Gastrocnemius medialis (tissue), 4 donors: ENCODE data around the gene HM13. TPM values are rescaled to one million over a fixed set of nuclear protein-coding genes. Genes with fewer than 3 reads are reported as not detected.

Experiments used
- ATAC-seq, 2 donors: fragments of 150-250 bp; one replicate each; pipeline ENCODE4 v1.9.1; 2016
- DNase-seq, 2 donors: peaks; one replicate each; pipeline ENCODE4 v3.0.0-alpha.2; 2019
- H3K27ac ChIP-seq, 4 donors: fragments of 200-600 bp; sonication (generic); 1 replicate in 1 of 4; 2 replicates in 3 of 4; pipeline ENCODE4 v1.5.1; 2016 to 2018; ENCODE audit warnings: mild to moderate bottlenecking in 2 of 4, moderate library complexity in 1 of 4
- H3K27me3 ChIP-seq, 3 donors: fragments of 200-600 bp; sonication (generic) in 2 of 3; 1 replicate in 1 of 3; 2 replicates in 2 of 3; pipeline versions ENCODE4 v1.5.1 to v1.6.0; 2016 to 2019; ENCODE audit warnings: mild to moderate bottlenecking in 1 of 3, moderate library complexity in 1 of 3
- H3K36me3 ChIP-seq, 2 donors: fragments of 200-600 bp; sonication (generic) in 1 of 2; one replicate each; pipeline ENCODE4 v1.5.1; 2017 to 2018
- H3K4me1 ChIP-seq, 2 donors: fragments of 200-600 bp; sonication (generic) in 1 of 2; one replicate each; pipeline ENCODE4 v1.5.1; 2016 to 2017; ENCODE audit warnings: mild to moderate bottlenecking in 2 of 2
- H3K4me3 ChIP-seq, 4 donors: fragments of 200-600 bp; sonication (generic) in 3 of 4; 1 replicate in 1 of 4; 2 replicates in 3 of 4; pipeline ENCODE4 v1.5.1; 2016 to 2019; ENCODE audit warnings: mild to moderate bottlenecking in 2 of 4
- H3K9me3 ChIP-seq, 3 donors: fragments of 200-600 bp; sonication (generic) in 2 of 3; 1 replicate in 1 of 3; 2 replicates in 2 of 3; pipeline ENCODE4 v1.5.1; 2016 to 2019
- POLR2A ChIP-seq, 2 donors: fragments of 450-650 bp; IDR thresholded peaks; one replicate each; pipeline ENCODE4 v1.6.1; 2017; ENCODE audit warnings: antibody characterized with exemption in 2 of 2, mild to moderate bottlenecking in 2 of 2, moderate library complexity in 2 of 2
- in situ Hi-C, 4 donors: fragments of 200-750 bp; cut with MboI; loops; one replicate each; pipeline versions ENCODE4 v1.15.0 to v1.8.0; 2017; ENCODE audit warnings: low sequenced_read_pairs in 4 of 4
- intact Hi-C: fragments of 100-400 bp; cut with DNase I; formaldehyde crosslinking; loops from one replicate; pipeline ENCODE4 v1.15.1; 2023; ENCODE audit warnings: low total_unique reads
- total RNA-seq, 4 donors: library from RNA; depleted of rRNA; stranded (reverse); fragments of >200 nt; gene quantifications; one replicate each; pipeline versions ENCODE4 v1.1.0 to v1.2.3, GENCODE V29; 2016
- TF ChIP-seq, protein P1 (sequence below), 5 experiments: fragments of 450-650 bp in 3 of 5; fragments of 200-600 bp in 2 of 5; sonication (generic) in 2 of 5; IDR thresholded peaks in 4 of 5; conservative IDR thresholded peaks in 1 of 5; 1 replicate in 4 of 5; 2 replicates in 1 of 5; pipeline ENCODE4 v1.5.1; 2016 to 2019; ENCODE audit warnings: antibody characterized with exemption in 5 of 5, mild to moderate bottlenecking in 3 of 5, moderate library complexity in 3 of 5

The HM13 gene
- total RNA-seq, 4 donors from 2014 or later, result 22.7 to 31.0 (median 26.4) TPM

DNA sequence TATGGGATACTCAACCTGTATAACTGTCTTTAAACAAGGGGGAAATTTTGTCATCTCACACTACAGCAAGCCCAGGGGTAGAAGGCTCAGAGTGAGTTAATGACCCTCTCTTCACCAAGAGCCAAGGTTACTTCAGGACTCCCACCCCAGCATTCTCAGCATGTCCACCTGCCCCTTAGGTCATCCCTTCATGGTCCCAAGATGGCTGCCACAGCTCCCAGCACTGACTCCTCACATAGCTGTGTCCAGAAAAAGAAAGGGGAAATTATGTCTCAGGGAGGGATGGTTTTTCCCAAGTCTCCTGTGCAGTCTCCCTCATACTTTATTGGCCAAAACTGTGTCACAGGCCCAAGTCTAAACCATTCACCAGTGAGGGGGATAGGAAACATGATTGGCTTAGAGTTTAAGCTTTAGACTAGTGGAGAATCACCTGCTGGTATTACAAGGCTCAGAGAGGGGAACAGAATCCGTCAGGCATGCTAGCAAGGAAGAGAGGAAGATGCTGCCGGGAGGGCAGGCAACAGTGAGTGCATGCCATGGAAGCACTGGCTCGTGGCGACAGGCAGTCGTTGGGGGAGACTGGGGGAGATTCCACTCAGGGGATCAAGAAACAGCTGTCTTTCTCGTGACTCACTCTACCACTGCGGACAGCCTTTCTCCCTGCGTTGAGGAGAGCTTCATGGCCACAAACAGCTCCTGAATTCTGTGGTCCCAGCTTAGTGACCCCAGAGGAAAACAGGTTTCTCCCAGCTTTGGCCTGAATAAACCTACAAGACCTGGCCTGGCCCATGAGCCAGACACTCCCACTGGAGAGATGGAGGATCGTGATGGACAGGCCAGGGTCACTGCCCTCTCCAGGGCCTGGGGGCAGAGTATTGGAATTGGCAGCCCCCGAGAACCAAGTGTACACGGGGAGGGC lies 37.2 kb downstream of the HM13 start:
- no peaks in the 10 kb centered on the region for H3K9me3 ChIP-seq
- DNase-seq (no peak), ATAC-seq (no peak)
- intact Hi-C loops, result no loop called here
- H3K36me3 ChIP-seq, result peaks cover 0 to 77% of the 10 kb centered on the region in 2 donors
- no peaks in the 10 kb centered on the region for H3K27me3 ChIP-seq
- no peak overlapping the region for H3K27ac ChIP-seq
- H3K4me1 ChIP-seq, result peaks cover 6 to 12% of the 10 kb centered on the region in 2 donors
- in situ Hi-C loops, result loop anchor here in 1 of 4 donors (25.0 kb wide), 1 partner anchor 186 kb away; the partner anchor contains the start of gene TPX2
- TF ChIP-seq, protein P1, sequence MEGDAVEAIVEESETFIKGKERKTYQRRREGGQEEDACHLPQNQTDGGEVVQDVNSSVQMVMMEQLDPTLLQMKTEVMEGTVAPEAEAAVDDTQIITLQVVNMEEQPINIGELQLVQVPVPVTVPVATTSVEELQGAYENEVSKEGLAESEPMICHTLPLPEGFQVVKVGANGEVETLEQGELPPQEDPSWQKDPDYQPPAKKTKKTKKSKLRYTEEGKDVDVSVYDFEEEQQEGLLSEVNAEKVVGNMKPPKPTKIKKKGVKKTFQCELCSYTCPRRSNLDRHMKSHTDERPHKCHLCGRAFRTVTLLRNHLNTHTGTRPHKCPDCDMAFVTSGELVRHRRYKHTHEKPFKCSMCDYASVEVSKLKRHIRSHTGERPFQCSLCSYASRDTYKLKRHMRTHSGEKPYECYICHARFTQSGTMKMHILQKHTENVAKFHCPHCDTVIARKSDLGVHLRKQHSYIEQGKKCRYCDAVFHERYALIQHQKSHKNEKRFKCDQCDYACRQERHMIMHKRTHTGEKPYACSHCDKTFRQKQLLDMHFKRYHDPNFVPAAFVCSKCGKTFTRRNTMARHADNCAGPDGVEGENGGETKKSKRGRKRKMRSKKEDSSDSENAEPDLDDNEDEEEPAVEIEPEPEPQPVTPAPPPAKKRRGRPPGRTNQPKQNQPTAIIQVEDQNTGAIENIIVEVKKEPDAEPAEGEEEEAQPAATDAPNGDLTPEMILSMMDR (IDR thresholded peaks at IDR 0.05 in 4 of 5, conservative IDR thresholded peaks at IDR 0.05 in 1 of 5), result no peak
- no peak for TF ChIP-seq POLR2A (IDR thresholded peaks at IDR 0.05)
- no peak overlapping the region for H3K4me3 ChIP-seq

DNA sequence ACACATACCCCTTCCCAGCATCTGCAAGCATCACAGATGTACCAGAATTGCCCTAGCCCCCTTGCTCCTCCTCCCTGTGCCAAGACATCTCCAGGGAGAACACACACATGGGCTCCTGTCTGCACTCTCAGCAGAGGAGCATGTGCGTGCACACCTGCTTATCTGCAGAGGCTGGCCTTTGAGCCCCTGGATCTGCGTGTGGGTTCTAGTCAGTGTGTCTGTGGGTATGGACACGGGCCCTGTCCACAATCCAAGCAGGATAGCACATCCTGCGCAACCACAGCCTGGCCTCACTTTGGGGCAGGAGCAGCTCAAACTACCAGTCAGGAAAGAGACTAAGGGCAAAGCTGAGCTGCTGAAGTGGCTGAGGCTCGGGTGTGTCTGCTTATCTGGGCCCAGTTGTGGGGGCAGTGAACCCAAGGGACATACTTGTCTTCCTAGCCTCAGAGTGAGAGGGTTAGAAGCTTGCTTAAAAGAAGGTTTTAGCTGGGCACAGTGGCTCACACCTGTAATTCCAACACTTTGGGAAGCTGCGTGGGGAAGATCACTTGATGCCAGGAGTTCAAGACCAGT lies 41.0 kb downstream of the HM13 start:
- no peaks in the 10 kb centered on the region for H3K9me3 ChIP-seq
- TF ChIP-seq POLR2A (IDR thresholded peaks at IDR 0.05), result no peak
- TF ChIP-seq, protein P1 (IDR thresholded peaks at IDR 0.05 in 4 of 5, conservative IDR thresholded peaks at IDR 0.05 in 1 of 5), result no peak
- H3K36me3 ChIP-seq, result peaks cover 0 to 51% of the 10 kb centered on the region in 2 donors
- H3K4me3 ChIP-seq, result no peak overlapping the region
- no peak overlapping the region for H3K27ac ChIP-seq
- in situ Hi-C loops (loop anchor here in 1 of 4 donors (25.0 kb wide), 1 partner anchor 182 kb away; the partner anchor contains the start of gene TPX2), intact Hi-C loops (loop anchor here (5.0 kb wide), 1 partner anchor 33 kb away; no protein-coding TSS in a partner anchor)
- DNase-seq (no peak), ATAC-seq (no peak)
- H3K4me1 ChIP-seq, result peaks cover 5 to 9% of the 10 kb centered on the region in 2 donors
- no peaks in the 10 kb centered on the region for H3K27me3 ChIP-seq

DNA sequence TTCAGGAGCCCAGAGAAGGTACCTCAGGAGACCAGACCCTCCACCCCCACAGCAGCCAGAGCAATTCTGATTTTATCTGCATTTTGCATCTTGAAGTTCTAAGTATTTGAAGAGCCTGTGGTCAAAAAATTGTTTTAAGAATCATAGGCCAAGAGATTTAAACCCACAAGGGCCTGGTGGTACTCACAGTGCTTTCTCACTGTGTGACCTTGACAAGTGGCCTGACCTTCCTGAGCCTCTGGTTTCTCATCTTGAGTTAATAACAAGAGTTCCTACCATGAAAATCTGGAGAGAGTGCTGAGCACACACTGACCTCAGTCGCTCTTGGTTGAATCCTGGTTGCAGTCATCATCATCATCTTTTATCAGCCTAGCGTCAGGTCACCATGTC lies 45.5 kb downstream of the HM13 start:
- H3K9me3 ChIP-seq, result no peaks in the 10 kb centered on the region
- no peak overlapping the region for H3K4me3 ChIP-seq
- no peak for DNase-seq
- ATAC-seq, result no peak
- H3K27ac ChIP-seq, result peak overlapping the region; percentile 74 to 84 (median 78)
- intact Hi-C loops (loop anchor here (2.0 to 5.0 kb wide), 2 partner anchors 37 to 53 kb away; no protein-coding TSS in a partner anchor), in situ Hi-C loops (loop anchor here (5.0 to 25.0 kb wide), 2 partner anchors 53 to 178 kb away; partner anchors contain the start of gene TPX2 (in 1 of the 4))
- H3K36me3 ChIP-seq, result peaks cover 0 to 41% of the 10 kb centered on the region in 2 donors
- H3K4me1 ChIP-seq, result peaks cover 15 to 32% of the 10 kb centered on the region in 2 donors
- H3K27me3 ChIP-seq, result no peaks in the 10 kb centered on the region
- no peak for TF ChIP-seq POLR2A (IDR thresholded peaks at IDR 0.05)
- TF ChIP-seq, protein P1 (IDR thresholded peaks at IDR 0.05 in 4 of 5, conservative IDR thresholded peaks at IDR 0.05 in 1 of 5), result no peak

DNA sequence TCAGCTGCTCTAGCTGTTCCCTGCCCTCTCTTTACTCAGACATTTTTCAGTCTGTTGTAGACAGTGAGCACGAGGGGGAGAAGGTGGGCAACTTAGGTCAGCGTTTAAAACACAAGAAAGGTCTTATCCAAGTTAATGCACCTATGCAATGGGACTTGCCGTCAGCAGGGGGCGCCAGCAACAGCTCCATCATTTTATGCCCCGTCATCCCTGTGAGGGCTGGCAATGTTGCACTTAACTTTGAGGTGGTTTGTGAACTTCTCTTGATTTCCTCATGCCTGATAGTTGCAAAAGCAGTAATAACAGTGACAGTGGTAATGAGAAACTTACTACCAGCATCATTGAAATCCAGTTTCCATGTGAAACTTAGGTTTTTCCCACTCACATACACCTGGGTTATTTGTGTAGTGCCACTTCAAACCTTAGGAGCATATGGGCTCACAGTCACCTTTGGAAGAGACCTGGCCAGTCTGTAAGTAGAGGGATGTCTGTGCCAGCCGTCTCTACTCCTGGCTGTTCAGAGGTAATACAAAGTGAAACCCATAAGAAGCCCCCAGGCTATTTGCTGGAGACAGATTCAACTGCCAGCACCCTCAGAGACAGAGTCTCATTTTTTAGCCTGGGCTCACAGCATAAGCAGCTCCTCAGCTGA lies 46.0 kb downstream of the HM13 start:
- intact Hi-C loops, result loop anchor here (2.0 kb wide), 1 partner anchor 53 kb away; no protein-coding TSS in a partner anchor
- Histone ChIP-seq H3K9me3 (no peaks in the 10 kb centered on the region), H3K27ac (peak overlapping the region; percentile 74 to 84 (median 78)), H3K4me3 (no peak overlapping the region), H3K27me3 (no peaks in the 10 kb centered on the region), H3K36me3 (peaks cover 0 to 36% of the 10 kb centered on the region in 2 donors), H3K4me1 (peaks cover 15 to 32% of the 10 kb centered on the region in 2 donors)
- TF ChIP-seq, protein P1 (IDR thresholded peaks at IDR 0.05 in 4 of 5, conservative IDR thresholded peaks at IDR 0.05 in 1 of 5), result peak; percentile 75 to 90 (median 79)
- no peak for TF ChIP-seq POLR2A (IDR thresholded peaks at IDR 0.05)
- in situ Hi-C loops, result loop anchor here (5.0 to 25.0 kb wide), 2 partner anchors 52 to 177 kb away; partner anchors contain the start of gene TPX2 (in 1 of the 4)
- peak; percentile 28 to 74 for DNase-seq
- peak in 1 of 2 donors; percentile 63 for ATAC-seq
